GM23338 (cell line): Measurements from ENCODE around the gene KRTAP21-1.

ENCODE experiments used
- CREB1 ChIP-seq: fragments of 250-450 bp; sonication (Bioruptor Pico); IDR thresholded peaks from 2 replicates; pipeline ENCODE4 v1.5.0; 2020; ENCODE audit warnings: low read depth, mild to moderate bottlenecking, moderate library complexity
- EZH2 ChIP-seq: fragments of 200-600 bp; sonication (generic); IDR thresholded peaks from one replicate; pipeline ENCODE4 v1.8.0; 2017; ENCODE audit warnings: antibody characterized with exemption, mild to moderate bottlenecking, low read depth; ENCODE audit not compliant: unreplicated experiment
- EZH2phosphoT487 ChIP-seq: fragments of 200-600 bp; sonication (generic); IDR thresholded peaks from one replicate; pipeline ENCODE4 v1.8.1; 2018; ENCODE audit warnings: antibody characterized with exemption; ENCODE audit not compliant: unreplicated experiment
- ZNF114 ChIP-seq: fragments of 250-450 bp; sonication (Bioruptor Pico); IDR thresholded peaks from 2 replicates; pipeline ENCODE4 v1.5.0; 2020; ENCODE audit warnings: mild to moderate bottlenecking, moderate library complexity
- TF ChIP-seq, protein P1 (sequence below), 2 experiments: fragments of 200-600 bp in 1 of 2; sonication (generic) in 1 of 2; conservative IDR thresholded peaks; 2 replicates each; pipeline versions ENCODE4 v1.5.1 to v1.6.1; 2016 to 2017; ENCODE audit warnings: antibody characterized with exemption in 2 of 2, low read depth in 2 of 2, mild to moderate bottlenecking in 2 of 2, moderate library complexity in 1 of 2
- TF ChIP-seq, protein P2 (sequence below): IDR thresholded peaks from one replicate; pipeline ENCODE4 v1.6.1; 2018; ENCODE audit warnings: antibody characterized with exemption; ENCODE audit not compliant: unreplicated experiment

DNA sequence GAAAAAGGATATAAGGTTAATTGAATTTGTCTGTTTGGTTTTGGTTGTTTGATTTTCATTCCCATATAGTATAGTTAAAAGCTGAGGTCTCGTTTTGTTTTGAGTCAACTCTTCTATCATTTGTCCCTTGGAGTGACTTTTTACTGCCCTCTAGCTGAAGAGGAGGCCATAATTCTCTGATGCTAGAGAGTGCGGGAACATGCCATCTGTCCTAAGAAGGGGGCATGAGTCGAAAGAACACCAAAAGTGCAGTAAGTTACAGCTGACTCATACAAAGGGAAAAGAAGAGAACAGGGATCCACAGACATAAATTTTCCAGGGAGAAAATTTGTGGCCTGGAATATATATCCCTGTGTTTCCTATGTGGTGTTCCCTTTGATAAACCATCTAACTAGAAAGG is 40.8 kb downstream of the KRTAP21-1 start:
- TF ChIP-seq, protein P1, sequence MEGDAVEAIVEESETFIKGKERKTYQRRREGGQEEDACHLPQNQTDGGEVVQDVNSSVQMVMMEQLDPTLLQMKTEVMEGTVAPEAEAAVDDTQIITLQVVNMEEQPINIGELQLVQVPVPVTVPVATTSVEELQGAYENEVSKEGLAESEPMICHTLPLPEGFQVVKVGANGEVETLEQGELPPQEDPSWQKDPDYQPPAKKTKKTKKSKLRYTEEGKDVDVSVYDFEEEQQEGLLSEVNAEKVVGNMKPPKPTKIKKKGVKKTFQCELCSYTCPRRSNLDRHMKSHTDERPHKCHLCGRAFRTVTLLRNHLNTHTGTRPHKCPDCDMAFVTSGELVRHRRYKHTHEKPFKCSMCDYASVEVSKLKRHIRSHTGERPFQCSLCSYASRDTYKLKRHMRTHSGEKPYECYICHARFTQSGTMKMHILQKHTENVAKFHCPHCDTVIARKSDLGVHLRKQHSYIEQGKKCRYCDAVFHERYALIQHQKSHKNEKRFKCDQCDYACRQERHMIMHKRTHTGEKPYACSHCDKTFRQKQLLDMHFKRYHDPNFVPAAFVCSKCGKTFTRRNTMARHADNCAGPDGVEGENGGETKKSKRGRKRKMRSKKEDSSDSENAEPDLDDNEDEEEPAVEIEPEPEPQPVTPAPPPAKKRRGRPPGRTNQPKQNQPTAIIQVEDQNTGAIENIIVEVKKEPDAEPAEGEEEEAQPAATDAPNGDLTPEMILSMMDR (conservative IDR thresholded peaks at IDR 0.05; ENCODE audit: low read depth in 2 of 2): peak; percentile 32 to 48; a peak in 3 of 4 replicates
- no peak for TF ChIP-seq EZH2phosphoT487
- TF ChIP-seq EZH2: no peak
- no peak for TF ChIP-seq CREB1 (CRISPR knock-in tag)
- TF ChIP-seq, protein P2, sequence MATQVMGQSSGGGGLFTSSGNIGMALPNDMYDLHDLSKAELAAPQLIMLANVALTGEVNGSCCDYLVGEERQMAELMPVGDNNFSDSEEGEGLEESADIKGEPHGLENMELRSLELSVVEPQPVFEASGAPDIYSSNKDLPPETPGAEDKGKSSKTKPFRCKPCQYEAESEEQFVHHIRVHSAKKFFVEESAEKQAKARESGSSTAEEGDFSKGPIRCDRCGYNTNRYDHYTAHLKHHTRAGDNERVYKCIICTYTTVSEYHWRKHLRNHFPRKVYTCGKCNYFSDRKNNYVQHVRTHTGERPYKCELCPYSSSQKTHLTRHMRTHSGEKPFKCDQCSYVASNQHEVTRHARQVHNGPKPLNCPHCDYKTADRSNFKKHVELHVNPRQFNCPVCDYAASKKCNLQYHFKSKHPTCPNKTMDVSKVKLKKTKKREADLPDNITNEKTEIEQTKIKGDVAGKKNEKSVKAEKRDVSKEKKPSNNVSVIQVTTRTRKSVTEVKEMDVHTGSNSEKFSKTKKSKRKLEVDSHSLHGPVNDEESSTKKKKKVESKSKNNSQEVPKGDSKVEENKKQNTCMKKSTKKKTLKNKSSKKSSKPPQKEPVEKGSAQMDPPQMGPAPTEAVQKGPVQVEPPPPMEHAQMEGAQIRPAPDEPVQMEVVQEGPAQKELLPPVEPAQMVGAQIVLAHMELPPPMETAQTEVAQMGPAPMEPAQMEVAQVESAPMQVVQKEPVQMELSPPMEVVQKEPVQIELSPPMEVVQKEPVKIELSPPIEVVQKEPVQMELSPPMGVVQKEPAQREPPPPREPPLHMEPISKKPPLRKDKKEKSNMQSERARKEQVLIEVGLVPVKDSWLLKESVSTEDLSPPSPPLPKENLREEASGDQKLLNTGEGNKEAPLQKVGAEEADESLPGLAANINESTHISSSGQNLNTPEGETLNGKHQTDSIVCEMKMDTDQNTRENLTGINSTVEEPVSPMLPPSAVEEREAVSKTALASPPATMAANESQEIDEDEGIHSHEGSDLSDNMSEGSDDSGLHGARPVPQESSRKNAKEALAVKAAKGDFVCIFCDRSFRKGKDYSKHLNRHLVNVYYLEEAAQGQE: no peak
- no peak for TF ChIP-seq ZNF114
